ENCODE data around the gene MRPS6.

Gene MRPS6

DNA sequence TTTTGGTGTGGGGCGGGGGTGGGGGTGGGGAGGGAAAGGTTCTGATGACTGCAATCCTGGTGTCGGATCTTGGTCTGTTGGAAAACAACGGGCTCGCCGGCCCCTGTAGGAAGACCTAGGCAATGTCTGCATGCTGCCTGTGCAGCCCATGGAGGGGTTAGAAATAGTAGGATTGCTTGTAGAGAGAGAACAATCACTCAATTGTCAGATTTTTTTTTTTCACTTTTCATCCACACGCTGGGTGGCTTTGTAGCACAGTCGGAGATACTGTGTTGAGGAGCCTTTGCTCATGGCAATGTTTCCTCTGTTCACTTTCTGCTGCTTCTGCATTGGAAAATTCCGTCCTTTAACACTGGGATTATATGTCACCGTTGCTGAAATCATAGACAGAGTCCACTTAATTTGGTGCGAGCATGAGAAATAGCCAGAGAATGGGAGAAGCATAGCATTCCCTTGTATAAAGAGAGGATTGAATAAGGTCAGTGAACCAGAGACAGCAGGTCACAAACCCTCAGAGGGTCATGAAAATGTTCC is 107.5 kb downstream of the MRPS6 start:
- no peak for DNase-seq (ENCODE audit: low spot score)

DNA sequence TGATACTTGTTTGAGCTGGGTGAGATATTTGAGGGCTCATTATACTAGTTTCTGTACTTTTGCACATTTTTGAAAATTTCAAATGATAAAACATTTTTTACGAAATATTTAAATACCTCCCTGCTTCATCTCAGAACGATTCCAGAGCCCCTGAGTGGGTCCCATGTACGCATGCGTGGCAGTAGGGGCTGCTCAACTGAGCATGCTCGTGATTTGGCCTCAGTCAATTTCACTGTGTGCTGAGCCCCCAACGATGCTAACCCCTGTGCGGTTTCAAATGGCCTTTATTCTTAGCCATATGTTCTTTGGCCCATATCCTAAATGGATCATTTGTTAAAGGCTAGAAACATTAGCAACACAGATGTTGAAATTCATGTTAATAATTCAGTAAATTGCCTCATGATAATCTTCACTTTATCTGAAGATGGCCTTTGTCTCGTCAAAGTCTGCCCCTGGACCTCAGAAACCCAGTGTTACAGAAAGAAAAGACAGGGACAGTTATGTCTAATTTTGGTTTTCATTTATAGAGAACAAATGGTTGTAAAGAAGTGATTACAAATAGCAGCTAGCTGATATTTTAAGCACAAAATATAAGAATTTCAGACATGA is 108.2 kb downstream of the MRPS6 start:
- DNase-seq (ENCODE audit: low spot score): no peak

DNA sequence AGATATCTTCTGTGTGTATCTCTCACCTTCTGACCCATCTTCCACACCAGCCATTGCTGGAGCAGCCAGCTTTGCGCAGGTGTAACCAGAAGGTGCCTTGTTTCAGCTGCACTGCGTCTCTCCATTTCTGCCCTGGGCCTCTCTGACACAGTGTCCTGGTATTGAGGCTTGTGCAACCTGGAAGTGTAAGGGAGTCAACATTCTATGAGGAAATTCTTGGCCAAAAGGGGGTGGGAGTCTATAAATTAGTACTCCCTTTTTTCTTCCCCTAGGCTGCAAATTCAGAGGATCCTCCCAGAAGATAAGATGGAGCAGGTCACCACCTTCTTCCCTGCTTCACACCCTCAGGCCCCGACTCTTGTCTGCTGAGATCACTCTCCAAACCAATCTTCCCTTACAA is 109.1 kb downstream of the MRPS6 start:
- DNase-seq (ENCODE audit: low spot score): no peak

DNA sequence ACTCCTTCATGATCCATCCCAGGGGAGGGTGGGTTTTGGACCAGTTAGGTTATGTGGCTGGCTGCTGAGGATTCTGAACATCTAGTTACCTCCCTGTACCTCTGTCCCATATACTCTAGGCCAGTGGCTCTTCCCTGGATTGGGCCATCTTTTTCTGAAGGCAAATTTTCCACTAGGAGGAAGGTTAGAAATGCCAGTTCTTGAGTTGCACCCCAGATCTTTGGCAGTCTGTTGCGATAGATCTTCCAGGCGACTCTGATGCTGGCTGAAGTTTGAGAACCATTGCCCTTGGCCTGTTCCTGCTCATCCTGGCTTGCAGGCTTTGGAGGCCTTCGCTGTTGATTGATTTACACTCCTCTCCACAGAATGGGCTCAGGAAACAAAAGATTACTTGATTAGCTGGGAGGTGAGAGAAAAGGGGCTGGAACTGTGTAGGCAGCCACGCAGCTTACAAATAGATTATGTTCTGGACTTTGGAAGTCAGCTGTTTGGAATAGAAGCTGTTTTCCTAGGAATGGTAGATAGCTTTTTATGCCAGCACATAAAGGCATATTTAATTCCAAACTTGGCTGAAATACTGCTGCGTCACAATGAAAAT is 110.1 kb downstream of the MRPS6 start:
- DNase-seq (ENCODE audit: low spot score): no peak

DNA sequence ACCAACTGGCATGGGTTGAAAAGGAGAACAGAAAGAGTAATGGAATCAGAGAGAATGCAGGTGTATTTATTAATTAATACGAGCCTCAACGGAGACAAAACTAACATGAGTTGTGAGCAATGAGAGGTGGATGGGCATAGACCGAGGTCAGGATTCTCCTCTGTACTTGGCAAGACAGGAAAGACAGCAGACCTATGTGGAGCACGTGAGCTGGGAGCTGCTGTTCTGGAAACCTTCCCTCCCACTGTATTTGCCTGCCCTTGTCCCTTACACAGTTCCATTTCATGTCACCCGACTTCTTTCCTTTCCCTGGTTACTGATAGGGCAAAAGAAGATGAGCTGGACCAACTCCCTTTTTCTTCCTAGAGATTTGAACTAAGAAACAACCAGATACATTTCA is 110.9 kb downstream of the MRPS6 start:
- no peak for DNase-seq (ENCODE audit: low spot score)

DNA sequence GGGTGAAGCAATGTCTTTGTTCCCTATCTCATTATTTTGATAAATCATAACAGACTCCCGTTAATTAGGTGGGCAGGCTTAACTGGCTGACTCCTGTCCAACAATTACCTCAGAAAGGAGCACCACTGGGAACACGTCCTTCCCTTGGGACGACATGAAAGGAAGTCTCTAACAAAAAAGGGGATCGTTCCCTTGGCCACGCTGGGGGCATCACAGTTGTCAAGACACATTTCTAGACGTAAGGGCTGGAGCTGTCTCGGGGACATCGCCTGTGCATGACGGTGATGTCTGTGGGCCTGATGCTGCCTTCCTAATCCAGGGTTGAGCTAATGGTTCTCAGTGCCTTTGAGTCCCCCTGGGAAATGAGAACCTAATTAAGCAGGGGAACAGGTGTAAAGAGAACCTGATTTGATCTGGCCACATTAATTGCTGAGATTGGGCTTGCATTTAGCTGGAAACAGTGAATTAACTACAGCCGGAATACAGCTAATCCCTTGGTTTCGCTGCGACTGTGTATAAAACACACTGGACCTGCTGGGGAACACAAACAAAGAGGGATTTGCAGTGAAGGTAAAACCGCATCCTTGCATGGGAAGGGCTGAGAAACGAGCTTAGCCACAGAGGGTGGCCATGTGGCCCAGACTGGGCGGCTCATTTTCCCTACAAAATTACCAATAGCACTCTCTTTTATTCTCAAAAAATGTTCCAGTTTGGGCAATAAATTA is 111.8 kb downstream of the MRPS6 start:
- no peak for DNase-seq (ENCODE audit: low spot score)

DNA sequence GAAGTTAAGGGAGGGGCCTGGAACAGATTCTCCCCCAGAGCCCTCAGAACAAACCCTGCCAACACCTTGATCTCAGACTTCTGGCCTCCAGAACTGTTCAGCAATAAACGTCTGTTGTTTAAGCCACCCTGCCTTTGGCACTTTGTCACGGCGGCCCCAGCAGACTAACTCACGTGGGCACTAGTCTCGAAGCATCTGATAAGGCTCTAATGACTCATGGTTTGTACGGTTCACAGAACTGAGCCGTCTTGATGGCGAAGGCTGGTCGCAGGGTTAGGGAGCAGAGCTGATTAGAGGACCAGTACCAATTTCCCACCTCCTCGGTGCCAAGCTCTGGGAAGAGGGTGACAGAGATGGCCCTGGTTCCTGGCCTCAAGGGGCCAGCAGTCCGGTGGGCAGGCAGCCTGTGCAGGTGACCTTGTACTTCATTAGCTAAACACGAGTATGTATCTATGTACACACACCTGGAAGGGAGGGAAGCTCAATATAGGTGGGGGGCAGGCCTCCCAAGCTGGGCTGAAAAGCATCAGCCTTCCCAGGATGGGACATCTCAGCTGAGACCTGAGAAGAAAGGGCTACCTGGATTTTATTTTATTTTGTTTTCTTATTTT is 112.8 kb downstream of the MRPS6 start:
- no peak for DNase-seq (ENCODE audit: low spot score)

DNA sequence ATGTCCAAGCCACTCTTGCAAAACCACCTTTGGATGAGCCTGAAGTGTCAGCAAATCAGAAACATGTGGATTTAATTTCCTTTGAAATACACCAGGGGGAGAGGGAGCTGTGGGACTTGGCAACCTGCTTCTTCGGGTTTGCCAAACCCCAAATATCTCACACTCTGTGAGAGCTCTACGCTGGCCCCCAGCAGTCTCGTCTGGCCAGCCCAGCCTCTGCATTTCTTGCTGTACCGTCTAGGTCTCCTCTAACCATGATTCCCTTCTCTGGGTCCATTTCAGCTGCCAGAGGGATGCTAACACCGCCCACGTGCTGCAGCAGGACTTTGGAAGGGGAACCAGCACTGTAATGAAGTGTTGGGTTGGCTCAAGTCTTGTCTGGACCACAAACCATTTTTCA is 114.6 kb downstream of the MRPS6 start:
- DNase-seq (ENCODE audit: low spot score): peak; percentile 85

DNA sequence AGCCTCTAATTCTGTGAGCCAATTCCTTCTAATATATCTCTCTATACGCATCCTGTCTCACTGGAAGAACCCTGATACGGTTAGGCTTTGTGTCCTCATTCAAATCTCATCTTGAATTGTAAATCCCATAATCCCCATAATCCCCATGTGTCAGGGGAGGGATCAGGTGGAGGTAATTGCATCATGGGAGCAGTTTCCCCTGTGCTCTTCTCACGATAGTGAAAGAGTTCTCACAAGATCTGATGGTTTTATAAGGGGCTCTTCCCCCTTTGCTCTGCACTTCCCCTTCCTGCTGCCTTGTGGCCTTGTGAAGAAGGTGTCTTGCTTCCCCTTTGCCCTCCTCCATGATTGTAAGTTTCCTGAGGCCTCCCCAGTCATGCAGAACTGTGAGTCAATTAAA is 116.1 kb downstream of the MRPS6 start:
- no peak for DNase-seq (ENCODE audit: low spot score)

DNA sequence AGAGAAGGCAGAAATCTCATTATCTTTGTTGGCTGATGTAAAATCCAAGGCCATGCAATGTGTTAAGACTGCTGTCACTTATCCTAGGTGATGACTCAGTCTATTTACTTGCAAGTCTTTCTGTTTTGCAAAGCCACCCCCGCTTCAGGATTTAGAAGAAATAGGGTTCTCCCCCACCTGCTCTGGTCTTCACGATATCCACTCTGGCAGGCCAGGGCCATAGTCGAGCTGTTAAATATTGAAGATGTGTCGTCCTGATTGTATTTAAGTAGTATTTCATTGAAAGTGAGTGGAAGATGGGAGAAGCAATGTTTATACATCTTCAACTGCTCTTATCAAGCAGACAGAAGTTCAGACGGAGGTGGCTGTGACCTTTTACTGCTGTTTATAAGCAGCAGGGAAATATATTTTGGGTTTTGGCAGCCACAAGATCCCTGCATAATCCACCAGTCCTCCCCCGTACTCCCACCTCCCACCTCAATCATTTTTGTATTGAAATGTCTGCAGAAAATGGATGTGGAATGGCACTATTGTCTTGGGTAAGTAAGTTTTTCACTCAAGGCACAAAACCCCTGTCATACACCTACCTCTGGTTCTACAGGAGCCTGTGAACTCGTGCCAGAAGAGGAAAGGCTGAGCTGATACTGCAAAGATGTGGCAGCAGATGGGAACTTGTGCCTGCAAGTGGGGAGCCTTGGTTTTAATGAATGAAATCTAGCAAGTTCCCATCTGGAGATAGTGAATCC is 117.4 kb downstream of the MRPS6 start:
- no peak for DNase-seq (ENCODE audit: low spot score)

DNA sequence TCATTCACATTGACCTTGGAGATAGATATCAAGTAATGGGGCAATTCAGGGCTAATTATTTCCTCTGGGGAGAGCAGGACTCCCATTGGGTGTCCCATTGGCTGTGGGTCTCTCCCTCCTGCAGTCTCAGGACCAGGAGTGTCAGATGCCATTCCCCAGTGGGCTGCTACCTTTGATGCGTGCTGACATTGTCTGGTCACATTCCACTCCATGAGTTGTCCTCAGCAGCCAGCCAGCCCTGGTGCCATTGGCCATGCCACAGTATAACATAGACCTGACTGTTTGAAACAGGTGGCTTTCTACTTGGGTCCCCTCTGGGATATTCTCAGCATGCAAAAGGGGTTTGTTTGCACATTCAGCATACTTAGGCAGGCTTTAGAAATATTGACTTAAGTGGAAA is 118.5 kb downstream of the MRPS6 start:
- no peak for DNase-seq (ENCODE audit: low spot score)
